ENCODE measurements around the gene RABGAP1L. TPM values are rescaled to one million over a fixed set of nuclear protein-coding genes. Genes with fewer than 3 reads are reported as not detected.

Gene RABGAP1L
- polyA plus RNA-seq, 4 donors = 20.6 to 53.9 (median 25.1) TPM

DNA sequence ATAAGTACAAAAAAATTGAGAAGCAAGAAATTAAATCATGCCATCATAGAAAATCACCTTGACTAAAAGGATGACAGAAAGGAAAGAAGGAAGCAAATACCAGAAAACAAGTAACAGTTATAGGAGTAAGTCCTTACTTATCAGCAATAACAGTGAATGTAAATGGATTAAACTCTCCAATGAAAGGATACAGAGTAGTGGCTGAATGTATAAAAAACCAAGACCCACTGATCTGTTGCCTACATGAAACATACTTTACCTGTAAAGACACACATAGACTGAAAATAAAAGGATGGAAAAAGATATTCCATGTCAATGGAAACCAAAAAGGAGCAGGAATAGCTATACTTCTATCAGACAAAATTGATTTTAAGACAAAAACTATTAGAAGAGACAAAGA, 52.2 kb downstream of the RABGAP1L start:
- FAIRE-seq (no peak), DNase-seq (no peak)
- no peak overlapping the region for H3K27ac ChIP-seq (ENCODE audit: low read depth in 1 of 3, low read length in 2 of 3)
- no peaks in the 10 kb centered on the region for H3K4me1 ChIP-seq (ENCODE audit: control insufficient read depth in 3 of 3, insufficient read depth in 2 of 3, low read depth in 1 of 3, low read length in 2 of 3)
- H3K36me3 ChIP-seq (ENCODE audit: control insufficient read depth in 3 of 3, insufficient read depth in 2 of 3, low read depth in 1 of 3, low read length in 3 of 3) = no peaks in the 10 kb centered on the region
- H3K4me3 ChIP-seq (ENCODE audit: low read depth in 1 of 3, low read length in 3 of 3) = no peak overlapping the region
- no peaks in the 10 kb centered on the region for H3K27me3 ChIP-seq (ENCODE audit: control insufficient read depth in 3 of 3, insufficient read depth in 3 of 3, low read length in 3 of 3)
- peaks cover 0 to 7% of the 10 kb centered on the region in 2 donors for H3K9me3 ChIP-seq (ENCODE audit: control insufficient read depth in 2 of 2, insufficient read depth in 1 of 2, low read depth in 1 of 2, low read length in 1 of 2)

DNA sequence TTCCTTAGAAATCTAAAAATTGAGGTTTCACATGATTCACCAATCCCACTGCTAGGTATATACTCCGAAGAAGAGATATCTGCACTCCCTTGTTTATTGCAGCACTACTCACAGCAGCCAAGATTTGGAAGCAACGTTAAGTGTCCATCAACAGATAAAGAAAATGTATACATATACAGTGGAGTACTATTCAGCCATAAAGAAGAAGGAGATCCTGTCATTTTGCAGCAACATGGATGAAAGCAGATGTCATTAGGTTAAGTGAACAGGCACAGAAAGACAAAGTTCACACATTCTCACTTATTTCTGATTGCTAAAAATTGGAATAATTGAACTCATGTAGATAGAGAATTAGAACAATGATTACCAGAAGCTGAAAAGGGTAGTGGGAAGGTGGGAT, 56.4 kb downstream of the RABGAP1L start:
- Histone ChIP-seq H3K9me3 (ENCODE audit: control insufficient read depth in 2 of 2, insufficient read depth in 1 of 2, low read depth in 1 of 2, low read length in 1 of 2) (no peaks in the 10 kb centered on the region), H3K4me1 (ENCODE audit: control insufficient read depth in 3 of 3, insufficient read depth in 2 of 3, low read depth in 1 of 3, low read length in 2 of 3) (no peaks in the 10 kb centered on the region), H3K27me3 (ENCODE audit: control insufficient read depth in 3 of 3, insufficient read depth in 3 of 3, low read length in 3 of 3) (no peaks in the 10 kb centered on the region), H3K27ac (ENCODE audit: low read depth in 1 of 3, low read length in 2 of 3) (no peak overlapping the region), H3K36me3 (ENCODE audit: control insufficient read depth in 3 of 3, insufficient read depth in 2 of 3, low read depth in 1 of 3, low read length in 3 of 3) (peaks cover 0 to 3% (median 0%) of the 10 kb centered on the region in 3 donors), H3K4me3 (ENCODE audit: low read depth in 1 of 3, low read length in 3 of 3) (no peak overlapping the region)
- no peak for DNase-seq
- FAIRE-seq = no peak
- 87 to 94% (median 90%) methylated on average over 2 of the region's 2 CpGs for WGBS, 3 donors

DNA sequence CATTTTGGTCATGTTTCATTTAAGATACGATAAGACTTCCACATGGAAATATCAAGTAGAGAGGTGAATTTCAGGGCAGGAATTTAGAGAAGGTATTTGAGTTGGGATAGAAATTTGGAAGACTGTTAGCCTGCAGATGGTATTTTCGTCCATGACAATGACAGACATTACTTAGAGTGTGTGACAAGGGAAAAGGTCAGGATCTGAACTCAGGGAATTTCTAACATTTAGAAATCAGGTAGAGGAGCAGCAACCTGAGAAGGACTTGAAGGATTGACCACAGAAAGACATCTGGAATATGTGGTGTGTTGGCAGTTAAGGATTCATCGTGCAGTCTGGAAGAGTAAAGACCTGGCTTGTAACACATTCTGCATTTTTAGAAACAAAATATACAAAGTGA, 57.9 kb downstream of the RABGAP1L start:
- peak overlapping the region in 1 of 3 donors; percentile 1 for H3K27ac ChIP-seq (ENCODE audit: low read depth in 1 of 3, low read length in 2 of 3)
- no peak overlapping the region for H3K4me3 ChIP-seq (ENCODE audit: low read depth in 1 of 3, low read length in 3 of 3)
- DNase-seq (no peak), FAIRE-seq (no peak)
- H3K36me3 ChIP-seq (ENCODE audit: control insufficient read depth in 3 of 3, insufficient read depth in 2 of 3, low read depth in 1 of 3, low read length in 3 of 3) = peaks cover 3 to 10% (median 6%) of the 10 kb centered on the region in 3 donors
- WGBS, 3 donors = 49 to 51% (median 49%) methylated on average over 3 of the region's 3 CpGs
- H3K27me3 ChIP-seq (ENCODE audit: control insufficient read depth in 3 of 3, insufficient read depth in 3 of 3, low read length in 3 of 3) = no peaks in the 10 kb centered on the region
- H3K4me1 ChIP-seq (ENCODE audit: control insufficient read depth in 3 of 3, insufficient read depth in 2 of 3, low read depth in 1 of 3, low read length in 2 of 3) = no peaks in the 10 kb centered on the region
- no peaks in the 10 kb centered on the region for H3K9me3 ChIP-seq (ENCODE audit: control insufficient read depth in 2 of 2, insufficient read depth in 1 of 2, low read depth in 1 of 2, low read length in 1 of 2)

DNA sequence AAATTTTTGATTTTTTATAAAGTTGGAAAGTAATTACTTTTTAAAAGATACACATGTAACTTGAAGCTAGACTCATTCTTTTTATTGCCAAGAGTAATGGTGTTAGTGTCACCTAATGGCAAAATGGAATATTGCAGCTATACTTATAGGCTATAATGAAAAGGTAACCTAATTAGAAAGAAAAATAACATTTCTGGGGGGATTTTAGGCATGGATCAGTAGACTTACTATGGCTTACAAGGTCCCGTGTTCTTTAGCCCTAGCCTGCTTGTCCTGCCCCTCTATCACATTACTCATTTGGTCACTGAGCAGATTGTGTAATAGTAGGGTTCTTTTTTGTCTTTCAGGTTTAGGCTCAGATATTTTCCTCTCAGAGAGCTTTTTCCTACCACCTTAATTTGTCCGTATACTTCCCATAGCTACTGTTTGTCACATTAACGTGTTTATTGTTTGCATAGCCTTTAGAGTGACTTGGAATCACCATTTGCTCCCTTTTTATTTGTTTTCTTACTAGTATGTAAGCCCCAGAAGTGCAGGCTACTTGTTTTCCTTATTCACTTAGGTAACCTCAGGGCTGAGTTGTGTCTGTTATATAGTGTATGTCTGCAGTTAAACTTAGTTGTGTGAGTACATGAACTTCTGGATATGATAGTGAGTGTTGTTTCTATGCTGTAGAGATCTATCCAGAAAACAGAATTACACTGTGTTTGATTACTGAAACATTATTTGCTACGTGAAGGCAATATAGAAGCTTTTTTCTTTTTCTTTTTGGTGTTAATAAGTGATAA, 58.7 kb downstream of the RABGAP1L start:
- 36 to 50% (median 50%) methylated on average over 4 of the region's 4 CpGs for WGBS, 3 donors
- no peak for FAIRE-seq

DNA sequence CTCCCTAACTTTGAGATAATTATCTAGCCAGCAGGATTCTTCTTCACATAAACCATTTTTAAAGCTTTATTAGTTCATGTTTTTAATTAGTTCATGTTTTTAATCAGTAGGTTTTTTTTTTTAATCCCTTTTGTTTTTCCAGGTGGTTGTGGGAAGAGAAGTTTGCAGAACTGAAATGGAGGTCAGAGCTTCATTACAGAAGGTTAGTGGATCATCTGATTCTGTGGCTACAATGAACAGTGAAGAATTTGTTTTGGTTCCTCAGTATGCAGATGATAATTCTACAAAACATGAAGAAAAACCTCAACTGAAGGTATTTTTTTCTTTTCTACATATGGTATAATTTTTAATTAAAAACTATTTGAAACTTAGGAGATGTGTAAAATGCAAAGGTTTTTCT, 59.7 kb downstream of the RABGAP1L start:
- Histone ChIP-seq H3K27me3 (ENCODE audit: control insufficient read depth in 3 of 3, insufficient read depth in 3 of 3, low read length in 3 of 3) (no peaks in the 10 kb centered on the region), H3K36me3 (ENCODE audit: control insufficient read depth in 3 of 3, insufficient read depth in 2 of 3, low read depth in 1 of 3, low read length in 3 of 3) (peaks cover 3 to 11% (median 10%) of the 10 kb centered on the region in 3 donors), H3K9me3 (ENCODE audit: control insufficient read depth in 2 of 2, insufficient read depth in 1 of 2, low read depth in 1 of 2, low read length in 1 of 2) (peaks cover 0 to 4% of the 10 kb centered on the region in 2 donors), H3K27ac (ENCODE audit: low read depth in 1 of 3, low read length in 2 of 3) (no peak overlapping the region), H3K4me1 (ENCODE audit: control insufficient read depth in 3 of 3, insufficient read depth in 2 of 3, low read depth in 1 of 3, low read length in 2 of 3) (no peaks in the 10 kb centered on the region), H3K4me3 (ENCODE audit: low read depth in 1 of 3, low read length in 3 of 3) (no peak overlapping the region)
- FAIRE-seq (no peak), DNase-seq (no peak)

More for the DNA sequence above, 58.7 kb downstream of the RABGAP1L start:
- H3K9me3 ChIP-seq (ENCODE audit: control insufficient read depth in 2 of 2, insufficient read depth in 1 of 2, low read depth in 1 of 2, low read length in 1 of 2) = peaks cover 0 to 4% of the 10 kb centered on the region in 2 donors
- H3K36me3 ChIP-seq (ENCODE audit: control insufficient read depth in 3 of 3, insufficient read depth in 2 of 3, low read depth in 1 of 3, low read length in 3 of 3) = peaks cover 3 to 10% (median 10%) of the 10 kb centered on the region in 3 donors
- no peaks in the 10 kb centered on the region for H3K27me3 ChIP-seq (ENCODE audit: control insufficient read depth in 3 of 3, insufficient read depth in 3 of 3, low read length in 3 of 3)
- peak; percentile 35 to 51 for DNase-seq
- no peak overlapping the region for H3K4me3 ChIP-seq (ENCODE audit: low read depth in 1 of 3, low read length in 3 of 3)
- H3K27ac ChIP-seq (ENCODE audit: low read depth in 1 of 3, low read length in 2 of 3) = no peak overlapping the region
- no peaks in the 10 kb centered on the region for H3K4me1 ChIP-seq (ENCODE audit: control insufficient read depth in 3 of 3, insufficient read depth in 2 of 3, low read depth in 1 of 3, low read length in 2 of 3)

DNA sequence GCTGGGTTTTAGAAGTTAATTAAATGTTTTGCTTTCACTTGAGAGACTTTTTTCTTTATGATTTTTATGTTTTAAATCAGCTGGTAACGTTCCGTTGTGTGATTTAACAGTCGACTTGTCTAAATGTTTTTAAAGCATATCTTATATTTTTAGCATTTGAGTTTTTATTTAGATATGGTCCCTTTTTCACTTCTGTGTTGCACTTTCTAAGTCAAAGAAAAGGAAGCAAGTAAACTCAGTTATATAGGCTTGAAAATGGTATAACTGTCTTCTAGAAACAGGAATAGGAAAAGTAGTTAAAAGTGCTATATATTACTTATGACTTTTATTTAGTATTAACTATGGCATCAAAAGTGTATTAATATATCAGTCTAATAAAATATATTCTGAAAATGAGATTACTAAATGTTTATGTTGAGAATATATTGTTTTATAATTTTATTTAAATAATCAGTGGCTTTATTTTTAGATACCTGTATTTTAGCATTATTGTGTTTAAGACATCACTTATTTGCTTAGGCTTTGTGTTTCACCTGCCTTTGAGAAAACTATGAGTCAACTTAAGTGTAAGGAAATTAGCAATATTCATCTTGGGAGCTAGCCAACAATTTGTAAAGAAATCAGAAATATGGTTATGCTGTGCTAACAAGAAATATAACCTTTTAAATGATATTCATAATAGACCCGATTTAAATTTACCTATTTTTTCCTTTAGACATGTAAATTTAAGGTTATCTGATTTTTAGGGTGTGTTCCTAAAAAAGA, 60.5 kb downstream of the RABGAP1L start:
- no peak for FAIRE-seq

DNA sequence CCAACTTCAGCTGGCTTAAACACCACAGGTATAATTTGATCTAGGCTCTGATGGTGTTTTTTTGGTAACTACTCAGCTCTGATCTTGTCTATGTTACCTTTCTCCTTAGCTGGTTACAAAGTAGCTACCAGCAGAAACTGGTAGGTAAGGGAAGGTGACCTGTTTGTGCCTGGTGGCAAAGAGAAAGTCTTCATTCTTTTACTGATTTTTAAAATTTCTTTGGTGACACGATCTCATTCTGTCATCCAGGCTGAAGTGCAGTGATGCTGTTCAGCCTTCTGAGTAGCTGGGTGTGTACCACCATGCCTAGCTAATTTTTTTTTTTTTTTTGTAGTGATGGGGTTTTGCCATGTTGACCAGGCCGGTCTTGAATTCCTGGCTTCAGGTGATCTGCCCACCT, 62.4 kb downstream of the RABGAP1L start:
- H3K27me3 ChIP-seq (ENCODE audit: control insufficient read depth in 3 of 3, insufficient read depth in 3 of 3, low read length in 3 of 3) = no peaks in the 10 kb centered on the region
- no peak overlapping the region for H3K4me3 ChIP-seq (ENCODE audit: low read depth in 1 of 3, low read length in 3 of 3)
- no peak for DNase-seq
- WGBS, 3 donors = 90 to 93% (median 93%) methylated on average over 2 of the region's 2 CpGs
- peaks cover 0 to 4% of the 10 kb centered on the region in 2 donors for H3K9me3 ChIP-seq (ENCODE audit: control insufficient read depth in 2 of 2, insufficient read depth in 1 of 2, low read depth in 1 of 2, low read length in 1 of 2)
- peaks cover 3 to 14% (median 10%) of the 10 kb centered on the region in 3 donors for H3K36me3 ChIP-seq (ENCODE audit: control insufficient read depth in 3 of 3, insufficient read depth in 2 of 3, low read depth in 1 of 3, low read length in 3 of 3)
- no peak for FAIRE-seq
- no peak overlapping the region for H3K27ac ChIP-seq (ENCODE audit: low read depth in 1 of 3, low read length in 2 of 3)
- H3K4me1 ChIP-seq (ENCODE audit: control insufficient read depth in 3 of 3, insufficient read depth in 2 of 3, low read depth in 1 of 3, low read length in 2 of 3) = no peaks in the 10 kb centered on the region

More for the DNA sequence above, 60.5 kb downstream of the RABGAP1L start:
- Histone ChIP-seq H3K36me3 (ENCODE audit: control insufficient read depth in 3 of 3, insufficient read depth in 2 of 3, low read depth in 1 of 3, low read length in 3 of 3) (peaks cover 3 to 14% (median 10%) of the 10 kb centered on the region in 3 donors), H3K9me3 (ENCODE audit: control insufficient read depth in 2 of 2, insufficient read depth in 1 of 2, low read depth in 1 of 2, low read length in 1 of 2) (peaks cover 0 to 4% of the 10 kb centered on the region in 2 donors), H3K4me3 (ENCODE audit: low read depth in 1 of 3, low read length in 3 of 3) (no peak overlapping the region), H3K27me3 (ENCODE audit: control insufficient read depth in 3 of 3, insufficient read depth in 3 of 3, low read length in 3 of 3) (no peaks in the 10 kb centered on the region), H3K27ac (ENCODE audit: low read depth in 1 of 3, low read length in 2 of 3) (no peak overlapping the region), H3K4me1 (ENCODE audit: control insufficient read depth in 3 of 3, insufficient read depth in 2 of 3, low read depth in 1 of 3, low read length in 2 of 3) (no peaks in the 10 kb centered on the region)
- no peak for DNase-seq
- WGBS, 3 donors = 80 to 94% (median 84%) methylated on average over 4 of the region's 4 CpGs

DNA sequence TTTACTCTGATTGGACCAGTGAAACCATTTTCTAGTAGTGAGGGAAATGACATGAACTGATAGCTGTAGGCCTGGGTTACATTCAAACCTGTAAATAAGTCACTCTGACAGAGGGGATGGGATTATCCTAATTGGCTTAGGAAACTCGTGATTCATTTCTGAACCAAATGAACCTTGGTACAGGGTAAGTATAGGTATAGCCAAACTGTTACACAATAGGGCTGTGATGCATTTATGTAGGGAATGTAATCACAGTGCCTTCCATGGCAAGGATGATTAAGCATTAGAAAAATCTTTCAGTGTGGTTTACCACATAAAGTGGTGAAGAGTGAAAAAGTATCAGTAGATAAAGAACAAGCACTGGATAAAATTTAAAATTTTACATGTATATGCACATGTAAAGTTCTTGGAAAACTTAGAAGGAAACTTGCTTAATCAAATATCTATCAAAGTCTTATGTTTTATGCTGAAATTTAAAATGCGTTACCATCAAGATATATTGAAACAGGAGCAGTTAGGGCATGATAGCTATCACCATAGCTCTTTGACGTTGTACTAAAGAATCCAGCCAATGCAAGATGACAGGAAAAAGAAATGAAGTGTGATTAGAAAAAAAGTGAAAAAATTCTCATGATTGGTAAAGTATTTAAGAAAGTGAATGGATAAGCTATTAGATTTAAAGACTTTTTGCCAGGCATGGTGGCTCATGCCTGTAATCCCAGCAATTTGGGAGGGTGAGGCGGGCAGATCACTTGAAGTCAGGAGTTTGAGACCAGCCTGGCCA, 63.0 kb downstream of the RABGAP1L start:
- H3K4me3 ChIP-seq (ENCODE audit: low read depth in 1 of 3, low read length in 3 of 3) = no peak overlapping the region
- no peaks in the 10 kb centered on the region for H3K27me3 ChIP-seq (ENCODE audit: control insufficient read depth in 3 of 3, insufficient read depth in 3 of 3, low read length in 3 of 3)
- DNase-seq (no peak), FAIRE-seq (no peak)
- WGBS, 3 donors = 94 to 95% (median 95%) methylated on average over 4 of the region's 4 CpGs
- no peaks in the 10 kb centered on the region for H3K4me1 ChIP-seq (ENCODE audit: control insufficient read depth in 3 of 3, insufficient read depth in 2 of 3, low read depth in 1 of 3, low read length in 2 of 3)
- peaks cover 0 to 4% of the 10 kb centered on the region in 2 donors for H3K9me3 ChIP-seq (ENCODE audit: control insufficient read depth in 2 of 2, insufficient read depth in 1 of 2, low read depth in 1 of 2, low read length in 1 of 2)
- H3K27ac ChIP-seq (ENCODE audit: low read depth in 1 of 3, low read length in 2 of 3) = no peak overlapping the region
- peaks cover 3 to 14% (median 10%) of the 10 kb centered on the region in 3 donors for H3K36me3 ChIP-seq (ENCODE audit: control insufficient read depth in 3 of 3, insufficient read depth in 2 of 3, low read depth in 1 of 3, low read length in 3 of 3)
